22Rv1 (cell line): ENCODE data around the gene SAMD4A.

Experiments
- H3K27ac ChIP-seq: fragments of 450-650 bp; 2 replicates; pipeline ENCODE4 v1.5.1; 2017
- CTCF ChIP-seq: fragments of 450-650 bp; IDR thresholded peaks from 2 replicates; pipeline ENCODE4 v1.5.1; 2017; ENCODE audit warnings: mild to moderate bottlenecking
- ZFX ChIP-seq: fragments of 450-650 bp; IDR thresholded peaks from 2 replicates; pipeline ENCODE4 v1.6.1; 2017; ENCODE audit warnings: antibody characterized with exemption, borderline replicate concordance

The SAMD4A gene

GRCh38 chr14:54823757-54824549 is 257.0 kb downstream of the SAMD4A start:
- TF ChIP-seq ZFX (no peak), CTCF (no peak)
- H3K27ac ChIP-seq: no peak overlapping the region

- H3K27ac ChIP-seq: no peak overlapping the region
Observed at GRCh38 chr14:54828037-54828436, 261.1 kb downstream of the SAMD4A start.

GRCh38 chr14:54829486-54830224 is 262.7 kb downstream of the SAMD4A start:
- no peak overlapping the region for H3K27ac ChIP-seq

More at GRCh38 chr14:54828037-54828436, 261.1 kb downstream of the SAMD4A start:
- TF ChIP-seq CTCF (no peak), ZFX (no peak)

GRCh38 chr14:54830650-54831049 is 263.7 kb downstream of the SAMD4A start:
- TF ChIP-seq CTCF (no peak), ZFX (no peak)

More at GRCh38 chr14:54829486-54830224, 262.7 kb downstream of the SAMD4A start:
- TF ChIP-seq ZFX (no peak), CTCF (no peak)

GRCh38 chr14:54834081-54834480 is 267.2 kb downstream of the SAMD4A start:
- no peak overlapping the region for H3K27ac ChIP-seq
- no peak for TF ChIP-seq ZFX
- no peak for TF ChIP-seq CTCF

More at GRCh38 chr14:54830650-54831049, 263.7 kb downstream of the SAMD4A start:
- H3K27ac ChIP-seq: no peak overlapping the region

- TF ChIP-seq CTCF (no peak), ZFX (no peak)
- H3K27ac ChIP-seq: no peak overlapping the region
Observed at GRCh38 chr14:54834727-54835126, 267.8 kb downstream of the SAMD4A start.

- H3K27ac ChIP-seq: no peak overlapping the region
- TF ChIP-seq CTCF: no peak
- no peak for TF ChIP-seq ZFX
Observed at GRCh38 chr14:54836231-54836630, 269.3 kb downstream of the SAMD4A start.
